T-cell (primary cell): ENCODE measurements around the gene RGPD3. TPM values are rescaled to one million over a fixed set of nuclear protein-coding genes. Genes with fewer than 3 reads are reported as not detected.
"Not testable (repeated sequence)": the region's sequence is repeated elsewhere in the genome, so short reads cannot be mapped to it uniquely, and the experiment has no call there.

ENCODE experiments used
- ATAC-seq, 4 experiments: fragments of 200-7000 bp in 3 of 4; fragments of 150-1000 bp in 1 of 4; cut with Tn5 transposase; replicated peaks in 1 of 4; 1 replicate in 3 of 4; 2 replicates in 1 of 4; pipeline ENCODE4 v1.10.0; 2021; ENCODE audit warnings: moderate library complexity in 3 of 4, mild to moderate bottlenecking in 2 of 4, moderate number of reproducible peaks in 1 of 4
- CTCF ChIA-PET, 2 donors: fragments of 300-600 bp; sonication (Branson Sonifier 250); formaldehyde crosslinking; loops; one replicate each; lab custom pipeline; 2022; ENCODE audit warnings: antibody characterized with exemption in 2 of 2; lab: Charles Lee
- POLR2A ChIA-PET, 2 donors: fragments of 300-600 bp; sonication (Branson Sonifier 250); formaldehyde crosslinking; loops; one replicate each; lab custom pipeline; 2022; ENCODE audit warnings: antibody characterized with exemption in 2 of 2; lab: Charles Lee
- DNase-seq, 35 experiments: peaks; one replicate each; pipeline versions ENCODE4 v3.0.0 to v3.0.0-alpha.2; 2013 to 2023
- H3K27ac ChIP-seq: one replicate; pipeline ENCODE4 v1.5.1; 2013; ENCODE audit warnings: low read length
- H3K27me3 ChIP-seq, 2 experiments: replicated peaks in 1 of 2; 1 replicate in 1 of 2; 2 replicates in 1 of 2; pipeline versions ENCODE4 v1.6.1 to v1.7.0; 2013; ENCODE audit warnings: low read length in 1 of 2, mixed read lengths in 1 of 2; ENCODE audit not compliant: control insufficient read depth in 2 of 2, insufficient read depth in 2 of 2; ENCODE audit errors: extremely low read depth in 1 of 2
- H3K36me3 ChIP-seq, 2 donors: 1 replicate in 1 of 2; 2 replicates in 1 of 2; pipeline versions ENCODE4 v1.6.1 to v1.7.0; 2013; ENCODE audit warnings: low read length in 1 of 2; ENCODE audit not compliant: control insufficient read depth in 2 of 2, insufficient read depth in 1 of 2; ENCODE audit errors: extremely low read depth in 1 of 2
- H3K4me1 ChIP-seq, 2 experiments: 1 replicate in 1 of 2; 2 replicates in 1 of 2; pipeline versions ENCODE4 v1.6.1 to v1.7.0; 2013; ENCODE audit warnings: low read length in 2 of 2, mixed read lengths in 1 of 2; ENCODE audit not compliant: insufficient read depth in 2 of 2, control insufficient read depth in 1 of 2; ENCODE audit errors: extremely low read depth in 1 of 2
- H3K4me3 ChIP-seq, 2 donors: 1 replicate in 1 of 2; 2 replicates in 1 of 2; pipeline versions ENCODE4 v1.5.1 to v1.7.0; 2013; ENCODE audit warnings: mild to moderate bottlenecking in 2 of 2, low read length in 1 of 2, moderate library complexity in 1 of 2; ENCODE audit not compliant: control insufficient read depth in 1 of 2; ENCODE audit errors: extremely low read depth in 1 of 2
- H3K9me3 ChIP-seq: 2 replicates; pipeline ENCODE4 v1.7.0; 2013
- H3K27ac Mint-ChIP-seq, 2 donors: one replicate each; pipeline ENCODE4 v1.8.0; 2020 to 2021; ENCODE audit warnings: mild to moderate bottlenecking in 2 of 2, mixed read lengths in 2 of 2
- H3K27me3 Mint-ChIP-seq, 2 donors: one replicate each; pipeline ENCODE4 v1.8.0; 2021 to 2022; ENCODE audit warnings: mixed read lengths in 2 of 2
- H3K36me3 Mint-ChIP-seq: one replicate; pipeline ENCODE4 v1.8.0; 2021; ENCODE audit warnings: mixed read lengths
- H3K4me1 Mint-ChIP-seq, 3 donors: one replicate each; pipeline ENCODE4 v1.8.0; 2020 to 2022; ENCODE audit warnings: mixed read lengths in 3 of 3, mild to moderate bottlenecking in 1 of 3
- H3K4me3 Mint-ChIP-seq, 3 donors: one replicate each; pipeline ENCODE4 v1.8.0; 2020 to 2022; ENCODE audit warnings: mild to moderate bottlenecking in 3 of 3, mixed read lengths in 3 of 3, moderate library complexity in 3 of 3
- H3K9me3 Mint-ChIP-seq, 3 donors: one replicate each; pipeline ENCODE4 v1.8.0; 2020 to 2022; ENCODE audit warnings: mixed read lengths in 3 of 3
- WGBS: methylation state at CpG from one replicate; pipeline ENCODE4 v1.1.5; 2013; ENCODE audit warnings: missing lambda C conversion rate; ENCODE audit not compliant: insufficient coverage; 5-methylcytosine and 5-hydroxymethylcytosine counted together
- total RNA-seq, 35 experiments: library from RNA in 6 of 35; stranded (reverse) in 6 of 35; fragments of 120-200 nt in 1 of 35; gene quantifications; one replicate each; pipeline versions ENCODE4 v1.2.1 to v1.2.4 and lab custom pipeline; 2013 to 2026

The RGPD3 gene
- under 1 TPM; 0.13 to 0.47 (median 0.16) TPM for total RNA-seq
- 0.61 TPM for total RNA-seq (2013)
- 0.37 to 1.8 (median 1.0) reads per million in 29 experiments for total RNA-seq (lab: John Stamatoyannopoulos, UW)

DNA sequence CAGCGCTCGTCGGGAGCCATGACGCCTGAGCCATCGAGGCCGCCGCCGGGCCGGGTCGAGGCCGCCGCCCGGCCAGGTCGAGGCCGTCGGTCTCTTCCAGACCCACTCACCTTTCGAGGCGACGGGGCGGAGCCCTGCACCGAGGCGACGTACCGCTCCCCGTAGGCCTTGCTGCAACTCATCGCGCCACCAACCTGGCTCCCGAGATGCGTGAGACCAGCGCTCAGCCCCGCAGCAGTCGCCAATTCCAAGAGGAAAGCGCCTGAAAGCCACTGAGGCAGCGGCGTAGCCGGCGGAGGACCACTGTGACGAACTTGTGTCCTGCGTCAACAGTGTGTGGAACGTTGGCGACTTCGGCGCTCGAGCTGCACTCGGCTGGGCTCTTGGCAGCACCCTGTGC lies at the start of gene RGPD3:
TSS of gene RGPD3 (minus strand) at position 307 of the 400 bp plus-strand sequence. CDS start at position 182, 125 bp downstream.
- DNase-seq, H3K4me1 ChIP-seq, H3K36me3 ChIP-seq, H3K4me1 Mint-ChIP-seq, H3K4me3 Mint-ChIP-seq, H3K27me3 Mint-ChIP-seq, ATAC-seq, H3K9me3 ChIP-seq, H3K9me3 Mint-ChIP-seq, CTCF ChIA-PET, POLR2A ChIA-PET, H3K36me3 Mint-ChIP-seq, H3K27ac Mint-ChIP-seq, H3K27me3 ChIP-seq, H3K27ac ChIP-seq, H3K4me3 ChIP-seq: not testable (repeated sequence)
- WGBS: 96% methylated on average over 38 of the region's 45 CpGs

DNA sequence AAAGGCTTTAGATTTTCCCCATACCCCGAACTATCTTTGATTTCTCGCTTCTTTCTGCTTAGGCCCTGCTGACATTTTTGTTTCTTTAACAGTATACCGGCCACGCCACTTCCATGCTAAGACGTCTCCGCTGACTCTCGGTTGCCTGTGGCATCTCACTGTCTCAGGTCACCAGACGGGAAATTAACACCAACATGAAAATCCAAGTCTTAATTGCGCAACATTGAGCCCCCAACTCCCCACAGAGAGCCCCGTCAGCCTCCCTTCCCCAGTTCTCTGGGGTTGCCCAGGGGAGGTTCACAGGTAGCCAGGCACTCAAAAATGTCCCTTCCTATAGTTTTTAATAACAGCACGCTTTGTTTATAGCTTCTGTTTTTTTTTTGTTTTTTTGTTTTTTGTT lies 49.1 kb upstream of the RGPD3 start:
- H3K27me3 ChIP-seq: peaks cover 0 to 5% of the 10 kb centered on the region in 2 experiments
- WGBS: 83% methylated on average over 8 of the region's 11 CpGs
- Mint-ChIP-seq H3K4me1 (peaks cover under 1 to 3% (median under 1%) of the 10 kb centered on the region in 3 donors), H3K27me3 (peaks cover 0 to 3% of the 10 kb centered on the region in 2 donors), H3K9me3 (no peaks in the 10 kb centered on the region), H3K4me3 (no peak overlapping the region), H3K36me3 (no peaks in the 10 kb centered on the region), H3K27ac (no peak overlapping the region)
- no peak overlapping the region for H3K4me3 ChIP-seq
- H3K27ac ChIP-seq: no peak overlapping the region
- no peak for DNase-seq
- no peaks in the 10 kb centered on the region for H3K4me1 ChIP-seq
- CTCF ChIA-PET: no interaction called here
- H3K36me3 ChIP-seq: no peaks in the 10 kb centered on the region
- ATAC-seq: no peak
- H3K9me3 ChIP-seq: no peaks in the 10 kb centered on the region
- POLR2A ChIA-PET: no interaction called here

DNA sequence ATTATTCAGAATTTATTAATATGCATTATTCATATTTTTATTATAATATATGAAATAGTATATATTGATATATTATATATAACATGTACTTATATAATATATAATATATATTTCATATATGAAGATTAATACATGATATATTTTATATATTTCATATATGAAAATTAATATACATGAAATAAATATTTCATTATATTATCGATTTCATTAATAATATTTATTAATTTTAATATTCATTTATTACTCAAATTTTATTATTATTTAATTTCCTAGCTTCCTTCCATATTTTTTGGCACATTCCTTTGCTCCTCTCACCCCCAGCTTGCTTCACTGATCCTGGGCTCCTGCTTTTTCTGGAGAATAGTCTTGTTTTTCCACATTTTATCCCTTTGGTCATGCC lies 48.7 kb upstream of the RGPD3 start:
- Mint-ChIP-seq H3K27me3 (peaks cover 0 to 3% of the 10 kb centered on the region in 2 donors), H3K27ac (no peak overlapping the region), H3K9me3 (no peaks in the 10 kb centered on the region), H3K4me1 (peaks cover 5 to 8% (median 5%) of the 10 kb centered on the region in 3 donors), H3K36me3 (no peaks in the 10 kb centered on the region), H3K4me3 (no peak overlapping the region)
- H3K27ac ChIP-seq: no peak overlapping the region
- no CpG with 5 or more reads among the region's 1 CpG for WGBS
- H3K36me3 ChIP-seq: no peaks in the 10 kb centered on the region
- ChIA-PET CTCF (no interaction called here), POLR2A (no interaction called here)
- DNase-seq (no peak), ATAC-seq (no peak)
- H3K27me3 ChIP-seq: peaks cover 0 to 5% of the 10 kb centered on the region in 2 experiments
- no peak overlapping the region for H3K4me3 ChIP-seq
- no peaks in the 10 kb centered on the region for H3K9me3 ChIP-seq
- H3K4me1 ChIP-seq: no peaks in the 10 kb centered on the region

DNA sequence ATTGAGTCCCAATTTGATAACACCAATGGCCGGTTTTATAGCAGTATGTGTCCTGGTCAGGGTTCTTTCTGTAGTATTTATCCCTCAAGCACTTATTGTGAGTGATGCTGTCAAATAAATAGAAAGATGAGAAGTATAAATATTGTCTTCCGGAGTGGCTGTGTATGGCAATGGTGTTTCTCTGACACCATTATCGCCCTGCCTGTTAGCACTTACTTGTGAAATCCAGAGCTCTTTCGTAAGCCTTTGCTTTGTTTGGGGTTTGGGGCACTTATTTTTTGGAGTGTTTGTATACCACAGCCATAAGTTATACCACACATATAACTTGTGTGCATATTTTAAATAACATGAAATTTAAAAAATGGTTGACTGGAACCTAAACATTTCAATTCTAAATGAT lies 48.2 kb upstream of the RGPD3 start:
- ChIA-PET POLR2A (no interaction called here), CTCF (no interaction called here)
- peaks cover 8 to 10% (median 8%) of the 10 kb centered on the region in 3 donors for H3K4me1 Mint-ChIP-seq
- Histone ChIP-seq H3K4me1 (no peaks in the 10 kb centered on the region), H3K27ac (no peak overlapping the region), H3K27me3 (peaks cover 0 to 5% of the 10 kb centered on the region in 2 experiments), H3K36me3 (no peaks in the 10 kb centered on the region), H3K9me3 (no peaks in the 10 kb centered on the region), H3K4me3 (no peak overlapping the region)
- no peaks in the 10 kb centered on the region for H3K9me3 Mint-ChIP-seq
- peaks cover 0 to 3% of the 10 kb centered on the region in 2 donors for H3K27me3 Mint-ChIP-seq
- H3K4me3 Mint-ChIP-seq: no peak overlapping the region
- DNase-seq: no peak
- no peaks in the 10 kb centered on the region for H3K36me3 Mint-ChIP-seq
- 80% methylated on average over 1 of the region's 4 CpGs for WGBS
- H3K27ac Mint-ChIP-seq: no peak overlapping the region
- ATAC-seq: no peak

DNA sequence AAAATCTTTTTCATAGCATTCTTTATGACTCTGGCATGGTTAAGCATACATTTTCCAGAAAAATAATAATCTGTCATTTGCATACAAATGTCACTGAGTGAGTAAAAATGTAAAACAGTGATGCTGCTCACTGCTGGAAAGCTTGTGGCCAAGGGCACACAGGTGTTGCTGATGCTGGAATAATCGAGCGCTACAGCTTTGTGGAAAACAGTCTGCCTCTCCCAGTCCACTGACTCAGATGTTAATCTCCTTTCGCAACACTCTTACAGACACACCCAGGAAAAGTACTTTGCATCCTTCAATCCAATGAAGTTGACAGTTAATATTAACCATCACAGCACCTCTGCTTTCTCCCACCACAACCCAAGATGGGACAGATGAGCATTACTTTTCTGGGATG lies 46.6 kb upstream of the RGPD3 start:
- CTCF ChIA-PET, H3K4me3 ChIP-seq, H3K27ac Mint-ChIP-seq, POLR2A ChIA-PET, H3K27ac ChIP-seq, H3K9me3 Mint-ChIP-seq, H3K36me3 Mint-ChIP-seq, H3K27me3 ChIP-seq, ATAC-seq, H3K4me1 ChIP-seq, H3K9me3 ChIP-seq, H3K27me3 Mint-ChIP-seq, DNase-seq, H3K36me3 ChIP-seq, H3K4me3 Mint-ChIP-seq: not testable (repeated sequence)
- peaks cover 10 to 11% (median 10%) of the 10 kb centered on the region in 3 donors for H3K4me1 Mint-ChIP-seq
- 90% methylated on average over 2 of the region's 3 CpGs for WGBS

DNA sequence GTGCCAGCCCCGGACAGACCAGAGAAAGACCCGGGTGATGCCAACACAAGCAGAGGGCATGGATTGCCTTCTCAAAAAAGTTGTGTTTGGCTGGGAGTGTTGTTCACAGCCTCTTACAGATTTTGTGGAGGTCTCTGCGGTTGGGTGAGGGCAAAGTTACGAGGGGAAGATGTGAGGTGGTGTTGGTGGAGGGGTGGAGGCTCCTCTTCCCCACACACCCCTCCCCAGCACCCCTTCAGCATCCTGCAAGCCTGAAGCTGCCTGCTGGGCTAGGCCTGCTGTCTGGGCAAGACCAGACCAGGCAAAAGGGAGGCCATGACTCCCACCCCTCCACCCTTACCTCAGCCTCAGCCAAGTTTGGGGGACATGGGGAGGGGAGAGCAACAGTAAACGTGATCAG lies 45.2 kb upstream of the RGPD3 start:
- POLR2A ChIA-PET, H3K4me3 Mint-ChIP-seq, CTCF ChIA-PET, H3K4me3 ChIP-seq, H3K27me3 ChIP-seq, DNase-seq, H3K9me3 Mint-ChIP-seq, H3K36me3 ChIP-seq, H3K27ac ChIP-seq, H3K27ac Mint-ChIP-seq, H3K27me3 Mint-ChIP-seq, H3K9me3 ChIP-seq, H3K4me1 ChIP-seq, H3K36me3 Mint-ChIP-seq: not testable (repeated sequence)
- WGBS: no CpG with 5 or more reads among the region's 5 CpGs
- ATAC-seq: peak; percentile 40 to 78 (median 60)
- peaks cover 10 to 11% (median 10%) of the 10 kb centered on the region in 3 donors for H3K4me1 Mint-ChIP-seq

DNA sequence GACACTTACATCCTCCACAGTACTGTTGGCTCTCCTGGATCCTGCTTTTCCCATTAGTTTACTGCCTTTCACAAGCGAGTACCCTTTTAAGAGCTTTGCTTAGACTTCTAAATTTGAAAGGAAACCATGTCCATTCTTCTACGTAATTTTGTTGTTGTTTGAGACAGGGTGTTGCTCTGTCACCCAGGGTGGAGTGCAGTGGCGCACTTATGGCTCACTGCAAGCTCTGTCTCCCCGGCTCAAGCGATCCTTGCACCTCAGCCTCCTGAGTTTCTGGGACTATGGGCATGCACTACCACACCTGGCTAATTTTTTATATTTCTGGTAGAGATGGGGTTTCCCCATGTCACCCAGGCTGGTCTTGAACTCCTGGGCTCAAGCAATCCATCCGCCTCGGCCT lies 43.7 kb upstream of the RGPD3 start:
- CTCF ChIA-PET, H3K9me3 Mint-ChIP-seq, H3K27me3 ChIP-seq, H3K27ac ChIP-seq, H3K36me3 ChIP-seq, H3K36me3 Mint-ChIP-seq, DNase-seq, H3K27ac Mint-ChIP-seq, H3K9me3 ChIP-seq, POLR2A ChIA-PET, H3K4me1 ChIP-seq, H3K27me3 Mint-ChIP-seq: not testable (repeated sequence)
- Mint-ChIP-seq H3K4me3 (peak overlapping the region; percentile 4 to 53 (median 32)), H3K4me1 (peaks cover 10 to 11% (median 10%) of the 10 kb centered on the region in 3 donors)
- 100% methylated on average over 2 of the region's 7 CpGs for WGBS
- peak in 1 of 4 experiments; percentile 35 for ATAC-seq
- H3K4me3 ChIP-seq: peak overlapping the region in 1 of 2 donors; percentile 7
